ENCODE data around the gene ALG1L2.
"Not testable (repeated sequence)": the region's sequence is repeated elsewhere in the genome, so short reads cannot be mapped to it uniquely, and the experiment has no call there.

The ALG1L2 gene

GRCh38 chr3:130097690-130098638 is 16.3 kb downstream of the ALG1L2 start:
- CTCF ChIA-PET, result interaction anchor here (0.7 to 6.4 kb wide), 2 partner anchors 154 to 157 kb away, joined by 4 to 54 read pairs; no protein-coding TSS in a partner anchor
- POLR2A ChIA-PET; H3K9me3 ChIP-seq (ENCODE audit: control insufficient read depth, insufficient read depth, low read depth, low read length); H3K4me3 ChIP-seq (ENCODE audit: low read depth, low read length); H3K36me3 ChIP-seq (ENCODE audit: control insufficient read depth in 2 of 2, insufficient read depth in 1 of 2, low read length in 2 of 2); H3K4me1 ChIP-seq (ENCODE audit: control insufficient read depth, insufficient read depth, low read length); H3K27ac ChIP-seq (ENCODE audit: extremely low read depth, low read depth, low read length): not testable (repeated sequence)
- 0 out of 2 replicates have a peak, but pooled peaks have one; percentile 14 for TF ChIP-seq CTCF (tag by site-specific recombination; IDR thresholded peaks at IDR 0.05)
- peak; percentile 44 for TF ChIP-seq ZNF654 (tag by site-specific recombination; IDR thresholded peaks at IDR 0.05; ENCODE audit: low read depth)

GRCh38 chr3:130098639-130099385 is 17.2 kb downstream of the ALG1L2 start:
- H3K4me1 ChIP-seq (ENCODE audit: control insufficient read depth, insufficient read depth, low read length); H3K9me3 ChIP-seq (ENCODE audit: control insufficient read depth, insufficient read depth, low read depth, low read length); H3K36me3 ChIP-seq (ENCODE audit: control insufficient read depth in 2 of 2, insufficient read depth in 1 of 2, low read length in 2 of 2); H3K27ac ChIP-seq (ENCODE audit: extremely low read depth, low read depth, low read length); H3K4me3 ChIP-seq (ENCODE audit: low read depth, low read length); POLR2A ChIA-PET: not testable (repeated sequence)
- CTCF ChIA-PET, result interaction anchor here (0.7 to 6.4 kb wide), 3 partner anchors 158 to 716 kb away, joined by 3 to 54 read pairs (median 3); no protein-coding TSS in a partner anchor

- CTCF ChIA-PET, result interaction anchor here (1.1 kb wide), 1 partner anchor 448 kb away, joined by 4 read pairs; no protein-coding TSS in a partner anchor
- POLR2A ChIA-PET, result not testable (repeated sequence)
These were observed 20.9 kb downstream of the ALG1L2 start for GRCh38 chr3:130102545-130102944.

GRCh38 chr3:130104191-130104590 is 22.6 kb downstream of the ALG1L2 start:
- H3K4me1 ChIP-seq (ENCODE audit: control insufficient read depth, insufficient read depth, low read length); H3K9me3 ChIP-seq (ENCODE audit: control insufficient read depth, insufficient read depth, low read depth, low read length); H3K27ac ChIP-seq (ENCODE audit: extremely low read depth, low read depth, low read length); H3K36me3 ChIP-seq (ENCODE audit: control insufficient read depth in 2 of 2, insufficient read depth in 1 of 2, low read length in 2 of 2); POLR2A ChIA-PET; CTCF ChIA-PET; H3K4me3 ChIP-seq (ENCODE audit: low read depth, low read length): not testable (repeated sequence)

More at GRCh38 chr3:130102545-130102944, 20.9 kb downstream of the ALG1L2 start:
- H3K4me3 ChIP-seq (ENCODE audit: low read depth, low read length); H3K9me3 ChIP-seq (ENCODE audit: control insufficient read depth, insufficient read depth, low read depth, low read length); H3K4me1 ChIP-seq (ENCODE audit: control insufficient read depth, insufficient read depth, low read length); H3K36me3 ChIP-seq (ENCODE audit: control insufficient read depth in 2 of 2, insufficient read depth in 1 of 2, low read length in 2 of 2); H3K27ac ChIP-seq (ENCODE audit: extremely low read depth, low read depth, low read length): not testable (repeated sequence)

GRCh38 chr3:130107333-130107995 is 25.8 kb downstream of the ALG1L2 start:
- H3K9me3 ChIP-seq (ENCODE audit: control insufficient read depth, insufficient read depth, low read depth, low read length); H3K4me3 ChIP-seq (ENCODE audit: low read depth, low read length); H3K36me3 ChIP-seq (ENCODE audit: control insufficient read depth in 2 of 2, insufficient read depth in 1 of 2, low read length in 2 of 2); H3K27ac ChIP-seq (ENCODE audit: extremely low read depth, low read depth, low read length); H3K4me1 ChIP-seq (ENCODE audit: control insufficient read depth, insufficient read depth, low read length); POLR2A ChIA-PET: not testable (repeated sequence)
- CTCF ChIA-PET, result interaction anchor here (1.6 kb wide), 1 partner anchor 166 kb away, joined by 11 read pairs; no protein-coding TSS in a partner anchor

GRCh38 chr3:130108836-130109585 is 27.4 kb downstream of the ALG1L2 start:
- H3K36me3 ChIP-seq (ENCODE audit: control insufficient read depth in 2 of 2, insufficient read depth in 1 of 2, low read length in 2 of 2); H3K4me1 ChIP-seq (ENCODE audit: control insufficient read depth, insufficient read depth, low read length); H3K9me3 ChIP-seq (ENCODE audit: control insufficient read depth, insufficient read depth, low read depth, low read length); H3K4me3 ChIP-seq (ENCODE audit: low read depth, low read length); POLR2A ChIA-PET; H3K27ac ChIP-seq (ENCODE audit: extremely low read depth, low read depth, low read length): not testable (repeated sequence)
- CTCF ChIA-PET, result interaction anchor here (1.2 kb wide), 1 partner anchor 167 kb away, joined by 4 read pairs; no protein-coding TSS in a partner anchor
